HG02588 (cell line): ENCODE data around the gene ADGRL3.

ENCODE experiments used
- ATAC-seq: cut with Tn5 transposase; IDR thresholded peaks from one replicate; pipeline ENCODE4 v1.9.1; 2021; ENCODE audit warnings: mild to moderate bottlenecking, moderate library complexity; ENCODE audit not compliant: unreplicated experiment

The ADGRL3 gene

GRCh38 chr4:61407642-61408618, 207.8 kb downstream of the ADGRL3 start:
- ATAC-seq: no peak

GRCh38 chr4:61408861-61409260, 208.7 kb downstream of the ADGRL3 start:
- ATAC-seq: no peak

GRCh38 chr4:61411241-61411640, 211.1 kb downstream of the ADGRL3 start:
- no peak for ATAC-seq

- no peak for ATAC-seq
Measured at GRCh38 chr4:61425315-61425714, 225.2 kb downstream of the ADGRL3 start.

GRCh38 chr4:61426229-61426628, 226.1 kb downstream of the ADGRL3 start:
- ATAC-seq: no peak

GRCh38 chr4:61427099-61427817, 227.1 kb downstream of the ADGRL3 start:
- ATAC-seq: no peak

GRCh38 chr4:61427818-61428495, 227.8 kb downstream of the ADGRL3 start:
- ATAC-seq: no peak

GRCh38 chr4:61428950-61429349, 228.8 kb downstream of the ADGRL3 start:
- no peak for ATAC-seq

- ATAC-seq: no peak
Measured at GRCh38 chr4:61431131-61431530, 231.0 kb downstream of the ADGRL3 start.

GRCh38 chr4:61437923-61438322, 237.8 kb downstream of the ADGRL3 start:
- no peak for ATAC-seq

- no peak for ATAC-seq
Measured at GRCh38 chr4:61440321-61440720, 240.2 kb downstream of the ADGRL3 start.

GRCh38 chr4:61442936-61443335, 242.8 kb downstream of the ADGRL3 start:
- no peak for ATAC-seq

GRCh38 chr4:61443813-61444510, 243.8 kb downstream of the ADGRL3 start:
- ATAC-seq: no peak

GRCh38 chr4:61445374-61446063, 245.4 kb downstream of the ADGRL3 start:
- no peak for ATAC-seq

GRCh38 chr4:61446941-61447340, 246.8 kb downstream of the ADGRL3 start:
- ATAC-seq: no peak

- ATAC-seq: no peak
Measured at GRCh38 chr4:61447918-61448317, 247.8 kb downstream of the ADGRL3 start.

GRCh38 chr4:61451935-61452334, 251.8 kb downstream of the ADGRL3 start:
- ATAC-seq: no peak

- no peak for ATAC-seq
Measured at GRCh38 chr4:61461956-61462355, 261.8 kb downstream of the ADGRL3 start.

GRCh38 chr4:61462451-61463326, 262.6 kb downstream of the ADGRL3 start:
- ATAC-seq: no peak
